T-helper 17 cell (primary cell): ENCODE results near the gene FAM13C. TPM values are rescaled to one million over a fixed set of nuclear protein-coding genes. Genes with fewer than 3 reads are reported as not detected.
"Not testable (repeated sequence)": the region's sequence is repeated elsewhere in the genome, so short reads cannot be mapped to it uniquely, and the experiment has no call there.

ENCODE experiments used
- ATAC-seq: fragments of 150-1000 bp; cut with Tn5 transposase; 2 replicates; pipeline ENCODE4 v1.10.0; 2021; ENCODE audit warnings: mild to moderate bottlenecking, moderate library complexity
- DNase-seq, 3 donors: peaks; one replicate each; pipeline versions ENCODE4 v3.0.0 to v3.0.0-alpha.2; 2020 to 2021
- H3K9me3 ChIP-seq: one replicate; pipeline ENCODE4 v1.7.0; 2013; ENCODE audit warnings: low read length, mild to moderate bottlenecking; ENCODE audit not compliant: control insufficient read depth, poor library complexity, severe bottlenecking
- H3K27ac Mint-ChIP-seq: one replicate; pipeline ENCODE4 v1.8.0; 2022; ENCODE audit warnings: mild to moderate bottlenecking, moderate library complexity, mixed read lengths
- H3K27me3 Mint-ChIP-seq: one replicate; pipeline ENCODE4 v1.8.0; 2022; ENCODE audit warnings: mixed read lengths
- H3K36me3 Mint-ChIP-seq: one replicate; pipeline ENCODE4 v1.8.0; 2022; ENCODE audit warnings: low read depth, mixed read lengths
- H3K4me1 Mint-ChIP-seq: one replicate; pipeline ENCODE4 v1.8.0; 2022; ENCODE audit warnings: mild to moderate bottlenecking, mixed read lengths
- H3K4me3 Mint-ChIP-seq: one replicate; pipeline ENCODE4 v1.8.0; 2022; ENCODE audit warnings: mild to moderate bottlenecking, moderate library complexity, mixed read lengths
- total RNA-seq, 4 donors: library from RNA in 2 of 4; stranded (reverse) in 2 of 4; gene quantifications; one replicate each; pipeline ENCODE4 v1.2.3 and lab custom pipeline; 2022 to 2026

Gene FAM13C
- total RNA-seq (not detected), total RNA-seq (lab: John Stamatoyannopoulos, UW) (0.08 to 0.23 reads per million in 2 donors)

- Mint-ChIP-seq H3K4me3 (peak within 1 kb of the TSS; percentile 69), H3K4me1 (peaks cover 4% of the 10 kb centered on the region), H3K27ac (no peak within 1 kb of the TSS), H3K36me3 (no peaks in the 10 kb centered on the region), H3K27me3 (peaks cover 19% of the 10 kb centered on the region)
- ATAC-seq = peak; percentile 61
- no peaks in the 10 kb centered on the region for H3K9me3 ChIP-seq
- DNase-seq = no peak
These were observed at the start of gene FAM13C for GRCh38 chr10:59362144-59362958. TSS of gene FAM13C (minus strand) at chr10:59362549. CDS start at chr10:59362460, 89 bp downstream.

DNA sequence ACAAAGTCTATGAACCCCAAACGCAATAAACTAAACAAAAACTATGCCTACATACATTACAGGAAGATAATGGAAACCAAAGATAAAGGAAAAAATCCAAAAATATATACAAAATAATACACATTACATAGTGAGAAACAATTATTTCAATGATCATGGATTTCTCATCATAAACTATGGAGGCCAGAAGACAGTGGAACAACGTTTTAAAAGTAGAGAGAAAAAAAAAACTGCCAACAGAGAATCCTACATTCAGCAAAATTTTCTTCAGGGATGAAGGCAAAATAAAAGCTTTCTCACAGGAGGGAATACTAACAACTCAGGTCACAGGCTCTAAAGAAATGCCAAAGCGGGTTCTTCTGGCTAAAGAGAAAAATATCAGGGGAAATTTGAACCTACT is 42.9 kb upstream of the FAM13C start:
- Mint-ChIP-seq H3K27ac (no peak overlapping the region), H3K4me1 (no peaks in the 10 kb centered on the region), H3K27me3 (no peaks in the 10 kb centered on the region), H3K4me3 (no peak overlapping the region), H3K36me3 (no peaks in the 10 kb centered on the region)
- ATAC-seq = no peak
- no peak for DNase-seq
- no peaks in the 10 kb centered on the region for H3K9me3 ChIP-seq

DNA sequence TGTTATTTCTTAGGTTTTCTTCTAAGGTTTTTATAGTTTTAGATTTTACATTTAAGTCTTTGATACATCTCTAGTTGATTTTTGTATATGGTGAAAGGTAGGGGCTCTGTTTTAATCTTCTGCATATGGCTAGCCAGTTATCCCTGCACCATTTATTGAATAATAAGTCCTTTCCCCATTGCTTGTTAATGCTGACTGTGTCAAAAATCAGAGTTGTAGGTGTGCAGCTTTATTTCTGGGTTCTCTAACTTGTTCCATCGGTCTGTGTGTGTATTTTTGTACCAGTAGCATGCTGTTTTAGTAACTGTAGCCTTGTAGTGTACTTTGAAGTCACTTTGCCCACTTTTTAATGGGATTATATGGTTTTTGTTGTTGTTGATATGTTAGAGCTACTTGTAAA is 37.9 kb upstream of the FAM13C start:
- Mint-ChIP-seq H3K4me1 (no peaks in the 10 kb centered on the region), H3K27me3 (no peaks in the 10 kb centered on the region), H3K36me3 (no peaks in the 10 kb centered on the region), H3K4me3 (no peak overlapping the region), H3K27ac (no peak overlapping the region)
- no peak for ATAC-seq
- DNase-seq = no peak
- H3K9me3 ChIP-seq = no peaks in the 10 kb centered on the region

DNA sequence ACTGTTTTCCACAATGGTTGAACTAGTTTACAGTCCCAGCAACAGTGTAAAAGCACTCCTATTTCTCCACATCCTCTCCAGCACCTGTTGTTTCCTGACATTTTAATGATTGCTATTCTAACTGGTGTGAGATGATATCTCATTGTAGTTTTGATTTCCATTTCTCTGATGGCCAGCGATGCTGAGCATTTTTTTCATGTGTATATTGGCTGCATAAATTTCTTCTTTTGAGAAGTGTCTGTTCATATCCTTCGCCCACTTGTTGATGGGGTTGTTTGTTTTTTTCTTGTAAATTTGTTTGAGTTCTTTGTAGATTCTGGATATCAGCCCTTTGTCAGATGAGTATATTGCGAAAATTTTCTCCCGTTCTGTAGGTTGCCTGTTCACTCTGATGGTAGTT is 37.0 kb upstream of the FAM13C start:
- not testable (repeated sequence) for DNase-seq, H3K4me3 Mint-ChIP-seq, H3K4me1 Mint-ChIP-seq, ATAC-seq, H3K27me3 Mint-ChIP-seq, H3K27ac Mint-ChIP-seq, H3K9me3 ChIP-seq, H3K36me3 Mint-ChIP-seq

DNA sequence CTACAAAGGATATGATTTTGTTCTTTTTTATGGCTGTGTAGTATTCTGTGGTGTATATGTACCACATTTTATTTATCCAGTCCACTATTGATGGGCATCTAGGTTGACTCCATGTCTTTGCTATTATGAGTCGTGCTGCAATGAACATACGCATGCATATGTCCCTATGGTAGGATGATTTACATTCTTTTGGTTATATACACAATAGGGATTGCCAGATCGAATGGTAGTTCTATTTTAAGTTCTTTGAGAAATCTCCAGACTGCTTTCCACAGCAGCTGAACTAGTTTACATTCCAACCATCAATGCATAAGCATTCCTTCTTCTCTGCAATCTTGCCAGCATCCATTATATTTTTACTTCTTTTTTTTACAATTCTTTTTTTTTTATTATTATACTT is 35.6 kb upstream of the FAM13C start:
- Mint-ChIP-seq H3K4me3 (no peak overlapping the region), H3K27ac (no peak overlapping the region), H3K4me1 (no peaks in the 10 kb centered on the region), H3K27me3 (no peaks in the 10 kb centered on the region), H3K36me3 (no peaks in the 10 kb centered on the region)
- ATAC-seq = no peak
- DNase-seq = no peak
- no peaks in the 10 kb centered on the region for H3K9me3 ChIP-seq

- no peaks in the 10 kb centered on the region for H3K9me3 ChIP-seq
- Mint-ChIP-seq H3K4me1 (no peaks in the 10 kb centered on the region), H3K36me3 (no peaks in the 10 kb centered on the region), H3K4me3 (no peak overlapping the region), H3K27me3 (no peaks in the 10 kb centered on the region), H3K27ac (no peak overlapping the region)
- ATAC-seq = no peak
- no peak for DNase-seq
These were observed 33.6 kb upstream of the FAM13C start for GRCh38 chr10:59395984-59396383.

- Mint-ChIP-seq H3K27me3 (no peaks in the 10 kb centered on the region), H3K27ac (no peak overlapping the region), H3K36me3 (no peaks in the 10 kb centered on the region), H3K4me3 (no peak overlapping the region), H3K4me1 (no peaks in the 10 kb centered on the region)
- no peak for ATAC-seq
- DNase-seq = no peak
- no peaks in the 10 kb centered on the region for H3K9me3 ChIP-seq
These were observed 31.0 kb upstream of the FAM13C start for GRCh38 chr10:59393349-59393748.

- no peak for DNase-seq
These were observed 28.7 kb upstream of the FAM13C start for GRCh38 chr10:59391060-59391459.

DNA sequence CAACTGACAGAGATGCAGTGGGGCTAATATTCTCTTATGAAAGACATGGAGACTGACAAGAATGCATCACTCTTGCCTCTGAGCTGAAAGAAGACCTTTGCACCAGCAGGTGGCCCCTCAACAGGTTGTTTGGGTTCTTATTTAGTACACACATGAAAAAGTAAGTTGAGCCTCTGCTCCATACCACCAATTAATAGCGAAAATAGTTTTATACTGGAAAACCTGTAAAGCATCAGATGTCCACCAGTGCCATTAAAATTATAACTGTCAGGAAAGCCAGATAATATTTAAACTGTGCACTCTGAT is 26.3 kb upstream of the FAM13C start:
- no peak overlapping the region for H3K27ac Mint-ChIP-seq
- no peaks in the 10 kb centered on the region for H3K27me3 Mint-ChIP-seq
- DNase-seq (no peak), ATAC-seq (no peak)
- no peaks in the 10 kb centered on the region for H3K4me1 Mint-ChIP-seq
- H3K4me3 Mint-ChIP-seq = no peak overlapping the region
- H3K36me3 Mint-ChIP-seq = no peaks in the 10 kb centered on the region
- no peaks in the 10 kb centered on the region for H3K9me3 ChIP-seq

More at GRCh38 chr10:59391060-59391459, 28.7 kb upstream of the FAM13C start:
- H3K4me1 Mint-ChIP-seq = no peaks in the 10 kb centered on the region
- no peaks in the 10 kb centered on the region for H3K9me3 ChIP-seq
- ATAC-seq = no peak
- no peaks in the 10 kb centered on the region for H3K36me3 Mint-ChIP-seq
- H3K27me3 Mint-ChIP-seq = no peaks in the 10 kb centered on the region
- no peak overlapping the region for H3K27ac Mint-ChIP-seq
- no peak overlapping the region for H3K4me3 Mint-ChIP-seq

DNA sequence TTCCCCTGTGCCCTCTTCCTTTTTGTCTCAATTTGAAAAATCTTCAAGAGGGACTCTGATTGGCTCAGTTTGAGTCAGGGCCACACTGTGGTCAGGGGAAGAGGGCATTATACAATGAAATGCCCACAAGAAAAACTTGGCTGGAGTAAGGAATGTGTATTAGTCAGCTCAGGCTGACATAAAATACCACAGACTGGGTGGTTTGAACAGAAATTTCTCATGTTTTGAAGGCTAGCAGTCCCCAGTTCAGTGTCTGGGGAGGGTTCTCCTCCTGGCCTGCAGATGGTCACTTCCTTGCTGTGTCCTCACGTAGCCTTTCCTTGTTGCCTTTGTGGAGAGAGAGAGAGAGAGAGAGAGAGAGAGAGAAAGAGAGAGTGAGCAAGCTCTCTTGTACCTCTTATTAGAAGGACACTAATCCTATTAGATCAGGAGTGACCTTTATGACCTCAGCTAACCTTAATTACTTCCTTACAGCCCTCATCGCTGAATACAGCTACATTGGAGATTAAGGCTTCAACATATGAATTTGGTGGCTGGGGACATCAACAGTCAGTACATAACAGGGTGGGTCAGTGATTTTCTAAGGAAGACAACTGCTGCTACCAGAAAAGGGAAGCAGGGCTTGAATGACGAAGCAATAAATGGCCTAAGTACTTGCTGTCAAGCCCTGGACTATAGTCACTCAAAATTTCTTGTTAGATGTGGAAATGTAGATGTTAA is 25.8 kb upstream of the FAM13C start:
- Mint-ChIP-seq H3K27ac (no peak overlapping the region), H3K36me3 (no peaks in the 10 kb centered on the region), H3K4me1 (no peaks in the 10 kb centered on the region), H3K4me3 (no peak overlapping the region), H3K27me3 (no peaks in the 10 kb centered on the region)
- ATAC-seq (no peak), DNase-seq (no peak)
- H3K9me3 ChIP-seq = no peaks in the 10 kb centered on the region

DNA sequence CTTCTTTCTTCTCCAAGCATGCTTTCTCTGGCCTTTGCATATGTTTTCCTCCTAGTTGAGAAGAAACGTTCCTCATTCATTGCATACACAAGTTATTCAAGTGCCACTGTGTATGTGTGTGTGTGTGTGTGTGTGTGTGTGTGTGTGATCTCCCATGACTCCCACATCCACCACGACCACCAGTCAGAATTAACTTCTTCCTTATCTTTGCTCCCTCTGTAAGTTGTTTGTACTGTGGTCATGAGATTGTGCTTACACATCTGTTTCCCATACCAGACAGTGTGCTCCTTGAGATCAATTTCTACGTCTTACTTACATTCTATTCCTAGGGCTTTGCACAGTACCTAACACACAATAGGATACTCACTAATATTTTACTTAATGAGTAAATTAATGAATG is 22.4 kb upstream of the FAM13C start:
- no peak for DNase-seq
- no peak for ATAC-seq
- no peaks in the 10 kb centered on the region for H3K4me1 Mint-ChIP-seq
- H3K36me3 Mint-ChIP-seq = no peaks in the 10 kb centered on the region
- no peak overlapping the region for H3K27ac Mint-ChIP-seq
- no peak overlapping the region for H3K4me3 Mint-ChIP-seq
- no peaks in the 10 kb centered on the region for H3K9me3 ChIP-seq
- no peaks in the 10 kb centered on the region for H3K27me3 Mint-ChIP-seq

DNA sequence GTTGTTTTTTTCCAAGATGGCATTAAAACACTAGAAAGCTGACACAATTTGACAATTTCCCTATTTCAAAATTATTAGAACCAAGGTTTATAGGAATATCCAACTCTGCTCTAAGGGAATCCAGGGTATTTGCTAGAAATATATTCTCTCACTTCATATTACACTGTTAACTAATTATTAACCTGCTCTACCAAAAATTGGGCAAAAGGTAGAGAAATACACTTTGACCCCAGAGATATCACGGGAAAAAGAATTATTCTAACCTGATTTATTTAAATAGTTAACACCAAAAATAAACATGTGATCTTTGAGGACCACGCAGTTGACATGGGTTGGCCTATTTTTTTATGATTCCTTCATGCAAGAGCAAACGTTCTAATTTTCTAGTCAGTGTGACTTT is 21.6 kb upstream of the FAM13C start:
- Mint-ChIP-seq H3K27me3 (no peaks in the 10 kb centered on the region), H3K36me3 (no peaks in the 10 kb centered on the region), H3K27ac (no peak overlapping the region), H3K4me3 (no peak overlapping the region), H3K4me1 (no peaks in the 10 kb centered on the region)
- no peaks in the 10 kb centered on the region for H3K9me3 ChIP-seq
- DNase-seq (no peak), ATAC-seq (no peak)

DNA sequence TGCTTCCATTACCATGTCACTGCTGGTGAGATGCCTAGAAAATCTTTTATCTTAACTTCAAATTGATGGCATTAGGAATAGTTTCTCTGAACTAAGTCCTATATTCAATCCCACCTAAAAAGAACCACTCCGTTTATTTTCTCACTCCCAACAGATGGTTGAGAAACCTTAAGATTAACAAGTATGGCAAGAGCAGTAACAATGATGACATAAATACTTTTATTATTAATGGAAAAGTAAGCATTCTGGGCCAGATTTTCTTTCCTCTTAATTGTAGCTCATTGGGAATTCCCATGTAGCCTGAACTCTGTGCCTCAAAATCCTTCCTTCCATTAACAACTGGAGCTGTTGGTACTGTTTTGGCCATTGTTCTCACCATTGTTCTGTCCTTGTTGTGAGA is 21.1 kb upstream of the FAM13C start:
- no peak overlapping the region for H3K27ac Mint-ChIP-seq
- no peaks in the 10 kb centered on the region for H3K27me3 Mint-ChIP-seq
- no peak for DNase-seq
- H3K4me1 Mint-ChIP-seq = no peaks in the 10 kb centered on the region
- no peak overlapping the region for H3K4me3 Mint-ChIP-seq
- ATAC-seq = no peak
- no peaks in the 10 kb centered on the region for H3K36me3 Mint-ChIP-seq
- no peaks in the 10 kb centered on the region for H3K9me3 ChIP-seq

- Mint-ChIP-seq H3K4me1 (no peaks in the 10 kb centered on the region), H3K27me3 (no peaks in the 10 kb centered on the region), H3K27ac (no peak overlapping the region), H3K4me3 (no peak overlapping the region), H3K36me3 (no peaks in the 10 kb centered on the region)
- DNase-seq (no peak), ATAC-seq (no peak)
- H3K9me3 ChIP-seq = no peaks in the 10 kb centered on the region
These were observed 20.5 kb upstream of the FAM13C start for GRCh38 chr10:59382831-59383295.
